NCI-H510A treated with DMSO at 0.1 percent for 48 hours (cell line): ENCODE measurements around the gene PAX5.

Experiments used
- DNase-seq: peaks from one replicate; lab custom pipeline; 2025; lab: John Stamatoyannopoulos, UW

PAX5 gene

GRCh38 chr9:37037503-37038301 lies 3.6 kb upstream of the PAX5 start:
- DNase-seq = no peak

GRCh38 chr9:37036776-37037502 lies 2.9 kb upstream of the PAX5 start:
- DNase-seq = peak; percentile 42

- DNase-seq = no peak
Measured at GRCh38 chr9:37036371-37036775, 2.3 kb upstream of the PAX5 start.

GRCh38 chr9:37035648-37036370 lies 1.7 kb upstream of the PAX5 start:
- DNase-seq = no peak

- DNase-seq = no peak
Measured at GRCh38 chr9:37034938-37035647, 1.0 kb upstream of the PAX5 start.

GRCh38 chr9:37034305-37034937 lies 353 bp upstream of the PAX5 start:
- peak; percentile 61 for DNase-seq

- DNase-seq = no peak
Measured at GRCh38 chr9:37033141-37033540, 927 bp downstream of the PAX5 start.

- DNase-seq = no peak
Measured at GRCh38 chr9:37032713-37033112, 1.4 kb downstream of the PAX5 start.

- no peak for DNase-seq
Measured at GRCh38 chr9:37031902-37032301, 2.2 kb downstream of the PAX5 start.

- no peak for DNase-seq
Measured at GRCh38 chr9:37031081-37031480, 3.0 kb downstream of the PAX5 start.

- DNase-seq = no peak
Measured at GRCh38 chr9:37030611-37030939, 3.5 kb downstream of the PAX5 start.

GRCh38 chr9:37029776-37030610 lies 4.1 kb downstream of the PAX5 start:
- DNase-seq = no peak

GRCh38 chr9:37029304-37029775 lies 4.7 kb downstream of the PAX5 start:
- DNase-seq = no peak

- DNase-seq = no peak
Measured at GRCh38 chr9:37028420-37029031, 5.5 kb downstream of the PAX5 start.

- peak; percentile 86 for DNase-seq
Measured at GRCh38 chr9:37027582-37028419, 6.3 kb downstream of the PAX5 start.

GRCh38 chr9:37026931-37027581 lies 7.0 kb downstream of the PAX5 start:
- no peak for DNase-seq

- DNase-seq = no peak
Measured at GRCh38 chr9:37026113-37026930, 7.7 kb downstream of the PAX5 start.

GRCh38 chr9:37025823-37026112 lies 8.3 kb downstream of the PAX5 start:
- DNase-seq = no peak
